Measurements from ENCODE around the gene PCSK2.

The PCSK2 gene

GRCh38 chr20:17339000-17339399 is 112.2 kb downstream of the PCSK2 start:
- ATAC-seq: no peak

GRCh38 chr20:17343091-17343490 is 116.3 kb downstream of the PCSK2 start:
- DNase-seq (no peak), ATAC-seq (no peak)

More at GRCh38 chr20:17339000-17339399, 112.2 kb downstream of the PCSK2 start:
- DNase-seq: no peak

GRCh38 chr20:17343656-17344452 is 117.0 kb downstream of the PCSK2 start:
- ATAC-seq (no peak), DNase-seq (no peak)

GRCh38 chr20:17344790-17345189 is 118.0 kb downstream of the PCSK2 start:
- ATAC-seq: no peak
- DNase-seq: no peak

GRCh38 chr20:17345321-17345720 is 118.5 kb downstream of the PCSK2 start:
- ATAC-seq (no peak), DNase-seq (no peak)

- ATAC-seq: no peak
- DNase-seq: no peak
Observed at GRCh38 chr20:17350321-17350720, 123.5 kb downstream of the PCSK2 start.

GRCh38 chr20:17357238-17357637 is 130.4 kb downstream of the PCSK2 start:
- DNase-seq (no peak), ATAC-seq (no peak)

GRCh38 chr20:17358854-17359253 is 132.0 kb downstream of the PCSK2 start:
- no peak for ATAC-seq
- DNase-seq: no peak

- ATAC-seq (no peak), DNase-seq (no peak)
Observed at GRCh38 chr20:17364681-17365080, 137.8 kb downstream of the PCSK2 start.

GRCh38 chr20:17365831-17366230 is 139.0 kb downstream of the PCSK2 start:
- ATAC-seq (no peak), DNase-seq (no peak)

GRCh38 chr20:17369506-17369905 is 142.7 kb downstream of the PCSK2 start:
- DNase-seq (no peak), ATAC-seq (no peak)

GRCh38 chr20:17372806-17373440 is 146.1 kb downstream of the PCSK2 start:
- DNase-seq (no peak), ATAC-seq (no peak)

- DNase-seq (no peak), ATAC-seq (no peak)
Observed at GRCh38 chr20:17374086-17374485, 147.2 kb downstream of the PCSK2 start.

- DNase-seq (no peak), ATAC-seq (no peak)
Observed at GRCh38 chr20:17376031-17376430, 149.2 kb downstream of the PCSK2 start.

- no peak for DNase-seq
- no peak for ATAC-seq
Observed at GRCh38 chr20:17377231-17377630, 150.4 kb downstream of the PCSK2 start.

- ATAC-seq: no peak
- DNase-seq: no peak
Observed at GRCh38 chr20:17379651-17380050, 152.8 kb downstream of the PCSK2 start.

GRCh38 chr20:17380801-17381200 is 154.0 kb downstream of the PCSK2 start:
- DNase-seq (no peak), ATAC-seq (no peak)

GRCh38 chr20:17381724-17382123 is 154.9 kb downstream of the PCSK2 start:
- ATAC-seq: no peak
- no peak for DNase-seq

GRCh38 chr20:17385798-17386197 is 159.0 kb downstream of the PCSK2 start:
- no peak for ATAC-seq

GRCh38 chr20:17390655-17391054 is 163.8 kb downstream of the PCSK2 start:
- no peak for DNase-seq
- ATAC-seq: no peak

More at GRCh38 chr20:17385798-17386197, 159.0 kb downstream of the PCSK2 start:
- no peak for DNase-seq

- no peak for ATAC-seq
- no peak for DNase-seq
Observed at GRCh38 chr20:17391127-17391771, 164.4 kb downstream of the PCSK2 start.

GRCh38 chr20:17394411-17394810 is 167.6 kb downstream of the PCSK2 start:
- ATAC-seq: no peak
- DNase-seq: no peak

- no peak for DNase-seq
Observed at GRCh38 chr20:17395729-17396128, 168.9 kb downstream of the PCSK2 start.

More at GRCh38 chr20:17395729-17396128, 168.9 kb downstream of the PCSK2 start:
- ATAC-seq: no peak
